Mammary epithelial cell (primary cell): ENCODE measurements around the gene MMP7.

ENCODE experiments used
- CTCF ChIP-seq, 2 donors: IDR thresholded peaks in 1 of 2; conservative IDR thresholded peaks in 1 of 2; 2 replicates each; pipeline ENCODE4 v1.5.1; 2011 to 2012; ENCODE audit warnings: inconsistent platforms in 2 of 2, low read length in 2 of 2, mild to moderate bottlenecking in 2 of 2, control low read depth in 1 of 2, low read depth in 1 of 2; ENCODE audit not compliant: insufficient read depth in 1 of 2; ENCODE audit errors: extremely low read depth in 1 of 2
- EZH2 ChIP-seq: IDR thresholded peaks from 2 replicates; pipeline ENCODE4 v1.6.1; 2012; ENCODE audit warnings: low read length, inconsistent platforms, borderline replicate concordance

GRCh38 chr11:102561636-102562035, 31.1 kb upstream of the MMP7 start:
- no peak for TF ChIP-seq CTCF (conservative IDR thresholded peaks at IDR 0.05 in 1 of 2, IDR thresholded peaks at IDR 0.05 in 1 of 2; ENCODE audit: extremely low read depth in 1 of 2, insufficient read depth in 1 of 2, low read depth in 1 of 2, low read length in 2 of 2)
- TF ChIP-seq EZH2 = no peak
